Testis (tissue), 3 donors: ENCODE data around the gene PPEF1. TPM values are rescaled to one million over a fixed set of nuclear protein-coding genes. Genes with fewer than 3 reads are reported as not detected.
"Not testable (repeated sequence)": the region's sequence is repeated elsewhere in the genome, so short reads cannot be mapped to it uniquely, and the experiment has no call there.

Experiments used
- DNase-seq: peaks from one replicate; pipeline ENCODE4 v3.0.0-alpha.2; 2019
- H3K27ac ChIP-seq, 2 donors: fragments of 200-600 bp; sonication (generic); one replicate each; pipeline ENCODE4 v1.5.1; 2019
- H3K27me3 ChIP-seq: fragments of 200-600 bp; sonication (generic); one replicate; pipeline ENCODE4 v1.5.1; 2019
- H3K36me3 ChIP-seq: fragments of 200-600 bp; sonication (generic); one replicate; pipeline ENCODE4 v1.5.1; 2017; ENCODE audit warnings: low read depth; ENCODE audit errors: missing control alignments
- H3K4me1 ChIP-seq: fragments of 200-600 bp; sonication (generic); one replicate; pipeline ENCODE4 v1.5.1; 2019
- H3K4me3 ChIP-seq, 2 donors: fragments of 200-600 bp; sonication (generic); one replicate each; pipeline ENCODE4 v1.5.1; 2017 to 2019
- H3K9me3 ChIP-seq: fragments of 200-600 bp; sonication (generic); one replicate; pipeline ENCODE4 v1.5.1; 2017
- CTCF ChIP-seq, 3 experiments: fragments of 450-650 bp in 2 of 3; fragments of 200-600 bp in 1 of 3; sonication (generic) in 1 of 3; IDR thresholded peaks; one replicate each; pipeline ENCODE4 v1.5.1; 2016 to 2019; ENCODE audit warnings: antibody characterized with exemption in 3 of 3, mild to moderate bottlenecking in 2 of 3, moderate library complexity in 1 of 3
- POLR2A ChIP-seq: fragments of 450-650 bp; IDR thresholded peaks from one replicate; pipeline ENCODE4 v1.6.1; 2017; ENCODE audit warnings: antibody characterized with exemption, mild to moderate bottlenecking, moderate library complexity
- WGBS, 2 donors: methylation state at CpG; one replicate each; pipeline ENCODE4 v1.1.5; 2018; 5-methylcytosine and 5-hydroxymethylcytosine counted together
- intact Hi-C: fragments of 100-400 bp; cut with DNase I; formaldehyde crosslinking; loops from one replicate; pipeline ENCODE4 v1.15.1; 2023; ENCODE audit warnings: low total_unique reads
- polyA plus RNA-seq: library from polyadenylated mRNA; stranded (reverse); fragments of 350-450 nt; fragmentation: Illumina TruSeq; extraction: RNeasy Lipid Tissue Mini Kit (QIAGEN cat#74804); gene quantifications from one replicate; pipeline ENCODE4 v1.2.3, GENCODE V29; 2014; ENCODE audit warnings: low read depth, low replicate concordance; ENCODE audit not compliant: insufficient read depth
- total RNA-seq, 2 donors: library from RNA; depleted of rRNA; stranded (reverse); fragments of >200 nt; gene quantifications; one replicate each; pipeline ENCODE4 v1.2.3, GENCODE V29; 2016

Gene PPEF1
- total and polyA plus RNA-seq, 3 donors from 2014 or later: 11.6 to 29.3 (median 24.6) TPM

DNA sequence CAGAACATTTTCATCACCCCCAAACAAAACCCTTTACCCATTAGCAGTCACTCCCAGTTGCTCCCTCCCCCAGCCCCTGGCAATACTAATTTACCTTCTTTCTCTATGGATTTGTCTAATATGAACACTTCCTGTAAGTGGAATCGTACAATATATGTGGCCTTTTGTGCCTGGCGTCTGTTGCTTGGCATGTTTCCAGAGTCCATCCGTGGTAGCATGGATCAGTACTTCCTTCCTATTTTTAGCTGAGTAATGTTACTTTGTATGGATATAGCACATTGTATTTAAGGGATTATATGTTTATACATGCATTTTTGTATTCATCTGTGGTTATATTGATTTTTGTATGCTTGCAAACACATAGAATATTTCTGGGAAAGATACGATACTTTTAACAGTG lies 48.2 kb downstream of the PPEF1 start:
- no peaks in the 10 kb centered on the region for H3K27me3 ChIP-seq
- 53 to 62% methylated on average over 4 of the region's 4 CpGs for WGBS, 2 donors
- H3K27ac ChIP-seq: no peak overlapping the region
- no peaks in the 10 kb centered on the region for H3K9me3 ChIP-seq
- TF ChIP-seq POLR2A: no peak
- TF ChIP-seq CTCF (IDR thresholded peaks at IDR 0.05): no peak
- DNase-seq: no peak
- no peak overlapping the region for H3K4me3 ChIP-seq
- no peaks in the 10 kb centered on the region for H3K36me3 ChIP-seq
- intact Hi-C loops: no loop called here
- H3K4me1 ChIP-seq: no peaks in the 10 kb centered on the region

GRCh38 chrX:18757956-18758932 lies 50.8 kb downstream of the PPEF1 start:
- no peaks in the 10 kb centered on the region for H3K4me1 ChIP-seq
- no peak for TF ChIP-seq POLR2A
- no peak for TF ChIP-seq CTCF (IDR thresholded peaks at IDR 0.05)
- no peak overlapping the region for H3K4me3 ChIP-seq
- intact Hi-C loops: no loop called here
- no peaks in the 10 kb centered on the region for H3K9me3 ChIP-seq
- no peak overlapping the region for H3K27ac ChIP-seq
- no peaks in the 10 kb centered on the region for H3K36me3 ChIP-seq
- WGBS, 2 donors: 66 to 70% methylated on average over 8 to 11 of the region's 11 CpGs
- no peak for DNase-seq
- no peaks in the 10 kb centered on the region for H3K27me3 ChIP-seq

GRCh38 chrX:18761750-18762149 lies 54.3 kb downstream of the PPEF1 start:
- no peak for DNase-seq
- H3K9me3 ChIP-seq: no peaks in the 10 kb centered on the region
- no peak overlapping the region for H3K4me3 ChIP-seq
- WGBS, 2 donors: 91 to 93% methylated on average over 3 of the region's 3 CpGs
- H3K36me3 ChIP-seq: no peaks in the 10 kb centered on the region
- no peak overlapping the region for H3K27ac ChIP-seq
- TF ChIP-seq POLR2A: no peak
- TF ChIP-seq CTCF (IDR thresholded peaks at IDR 0.05): no peak
- intact Hi-C loops: no loop called here
- H3K27me3 ChIP-seq: no peaks in the 10 kb centered on the region
- H3K4me1 ChIP-seq: no peaks in the 10 kb centered on the region

GRCh38 chrX:18763106-18763505 lies 55.7 kb downstream of the PPEF1 start:
- 57 to 69% methylated on average over 2 to 3 of the region's 3 CpGs for WGBS, 2 donors
- not testable (repeated sequence) for H3K4me1 ChIP-seq, H3K27ac ChIP-seq

DNA sequence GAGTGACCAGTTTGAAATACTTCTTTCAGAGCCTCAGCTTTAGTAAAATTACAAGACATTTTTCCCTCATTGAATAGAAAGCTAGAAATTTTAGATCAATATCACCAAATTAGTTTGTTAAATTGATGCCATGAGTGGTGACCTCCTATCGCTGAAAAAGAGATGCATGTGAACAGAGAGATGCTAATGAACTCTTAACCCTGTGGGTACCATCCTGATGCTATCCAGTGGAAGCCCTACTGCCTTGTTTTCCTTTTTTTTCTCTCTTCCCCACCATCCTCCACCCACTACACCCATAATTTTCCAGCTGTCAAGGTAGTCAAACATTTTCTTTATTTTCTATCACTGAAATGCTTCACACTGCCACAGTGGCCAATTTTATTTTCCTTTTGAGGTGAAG lies 61.9 kb downstream of the PPEF1 start:
- no peak overlapping the region for H3K4me3 ChIP-seq
- no peak for TF ChIP-seq CTCF (IDR thresholded peaks at IDR 0.05)
- TF ChIP-seq POLR2A: no peak
- no peaks in the 10 kb centered on the region for H3K27me3 ChIP-seq
- 26 to 50% methylated on average over 1 of the region's 1 CpG for WGBS, 2 donors
- no peaks in the 10 kb centered on the region for H3K4me1 ChIP-seq
- H3K36me3 ChIP-seq: no peaks in the 10 kb centered on the region
- intact Hi-C loops: no loop called here
- H3K9me3 ChIP-seq: no peaks in the 10 kb centered on the region
- H3K27ac ChIP-seq: no peak overlapping the region
- DNase-seq: no peak

More at GRCh38 chrX:18763106-18763505, 55.7 kb downstream of the PPEF1 start:
- H3K27me3 ChIP-seq, H3K9me3 ChIP-seq, DNase-seq, H3K4me3 ChIP-seq, intact Hi-C loops, H3K36me3 ChIP-seq: not testable (repeated sequence)
